Measurements from ENCODE around the gene FREM2.

The FREM2 gene

DNA sequence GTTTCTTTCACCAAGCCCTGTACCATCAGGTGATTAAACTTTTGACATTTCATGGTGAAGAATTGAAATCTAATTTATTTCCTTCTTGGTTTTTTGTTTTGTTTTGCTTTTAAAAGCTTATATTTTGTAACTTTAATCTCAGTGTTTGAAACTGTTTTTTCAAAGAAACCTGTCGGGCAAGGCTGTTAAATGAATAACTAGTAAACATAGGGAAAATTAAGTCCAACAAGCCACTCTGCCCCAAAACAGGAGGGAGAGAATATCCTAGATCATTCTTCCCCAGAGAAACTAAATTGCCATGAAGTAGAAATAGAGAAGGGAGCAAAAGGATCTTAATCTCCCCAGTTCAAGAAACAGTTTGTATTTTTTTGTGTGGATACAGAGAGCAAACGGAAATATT lies 98.2 kb downstream of the FREM2 start:
- ChIA-PET POLR2A (no interaction called here), CTCF (no interaction called here)
- TF ChIP-seq ZNF155 (tag by site-specific recombination; IDR thresholded peaks at IDR 0.05) (no peak), REPIN1 (tag by site-specific recombination; IDR thresholded peaks at IDR 0.05; ENCODE audit: low read depth) (no peak), ZNF501 (tag by site-specific recombination; IDR thresholded peaks at IDR 0.05) (no peak), ZNF510 (tag by site-specific recombination; IDR thresholded peaks at IDR 0.05; ENCODE audit: insufficient replicate concordance) (no peak), ZSCAN30 (tag by site-specific recombination; IDR thresholded peaks at IDR 0.05) (no peak), PRDM2 (tag by site-specific recombination; IDR thresholded peaks at IDR 0.05; ENCODE audit: borderline replicate concordance) (no peak), ZNF211 (tag by site-specific recombination; IDR thresholded peaks at IDR 0.05; ENCODE audit: low read depth) (no peak), ZNF544 (tag by site-specific recombination; IDR thresholded peaks at IDR 0.05) (no peak), ZNF843 (tag by site-specific recombination; IDR thresholded peaks at IDR 0.05) (no peak), ZNF529 (tag by site-specific recombination; IDR thresholded peaks at IDR 0.05; ENCODE audit: insufficient replicate concordance) (no peak), PRDM4 (tag by site-specific recombination; IDR thresholded peaks at IDR 0.05) (no peak), ZNF664 (tag by site-specific recombination; IDR thresholded peaks at IDR 0.05) (no peak), ZNF169 (tag by site-specific recombination; IDR thresholded peaks at IDR 0.05) (no peak), ZNF610 (tag by site-specific recombination; IDR thresholded peaks at IDR 0.05; ENCODE audit: borderline replicate concordance) (no peak), GLI4 (tag by site-specific recombination; IDR thresholded peaks at IDR 0.05) (no peak), ZNF266 (tag by site-specific recombination; IDR thresholded peaks at IDR 0.05; ENCODE audit: low read depth) (no peak), ZSCAN23 (tag by site-specific recombination; IDR thresholded peaks at IDR 0.05) (no peak)
- Histone ChIP-seq H3K4me1 (ENCODE audit: control insufficient read depth, insufficient read depth, low read length) (no peaks in the 10 kb centered on the region), H3K9me3 (ENCODE audit: control insufficient read depth, insufficient read depth, low read depth, low read length) (no peaks in the 10 kb centered on the region), H3K36me3 (ENCODE audit: control insufficient read depth in 2 of 2, insufficient read depth in 1 of 2, low read length in 2 of 2) (no peaks in the 10 kb centered on the region), H3K4me3 (ENCODE audit: low read depth, low read length) (no peak overlapping the region), H3K27ac (ENCODE audit: extremely low read depth, low read depth, low read length) (no peak overlapping the region)

DNA sequence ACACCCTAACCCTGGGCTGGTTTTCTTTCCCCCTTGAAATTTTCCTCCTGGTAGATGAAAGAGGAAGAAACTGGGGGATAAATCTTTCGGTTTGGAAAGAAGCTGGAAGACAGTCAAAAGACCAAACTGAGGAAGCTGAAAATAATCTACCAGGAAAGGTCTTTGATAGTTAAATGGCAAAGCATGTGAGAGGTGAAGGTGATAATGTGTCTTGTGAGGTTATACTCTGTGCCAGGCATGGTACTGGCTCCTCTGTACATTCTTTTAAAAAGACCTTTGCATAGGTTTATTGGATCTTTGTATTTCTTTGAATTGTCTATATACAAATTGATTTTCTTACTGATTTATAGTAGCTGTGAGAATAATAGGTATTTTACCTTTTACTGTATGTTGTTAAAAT lies 98.6 kb downstream of the FREM2 start:
- no peak for TF ChIP-seq HOXA7 (CRISPR knock-in tag; IDR thresholded peaks at IDR 0.05; ENCODE audit: borderline replicate concordance)
- no peak for TF ChIP-seq ZNF677 (tag by site-specific recombination; IDR thresholded peaks at IDR 0.05)
- no peak for TF ChIP-seq BCL11B (tag by site-specific recombination; IDR thresholded peaks at IDR 0.05; ENCODE audit: low read depth)
- no peak for TF ChIP-seq ZNF645 (tag by site-specific recombination; IDR thresholded peaks at IDR 0.05)
- no peak for TF ChIP-seq ZNF707 (tag by site-specific recombination; IDR thresholded peaks at IDR 0.05)
- TF ChIP-seq, protein P1, sequence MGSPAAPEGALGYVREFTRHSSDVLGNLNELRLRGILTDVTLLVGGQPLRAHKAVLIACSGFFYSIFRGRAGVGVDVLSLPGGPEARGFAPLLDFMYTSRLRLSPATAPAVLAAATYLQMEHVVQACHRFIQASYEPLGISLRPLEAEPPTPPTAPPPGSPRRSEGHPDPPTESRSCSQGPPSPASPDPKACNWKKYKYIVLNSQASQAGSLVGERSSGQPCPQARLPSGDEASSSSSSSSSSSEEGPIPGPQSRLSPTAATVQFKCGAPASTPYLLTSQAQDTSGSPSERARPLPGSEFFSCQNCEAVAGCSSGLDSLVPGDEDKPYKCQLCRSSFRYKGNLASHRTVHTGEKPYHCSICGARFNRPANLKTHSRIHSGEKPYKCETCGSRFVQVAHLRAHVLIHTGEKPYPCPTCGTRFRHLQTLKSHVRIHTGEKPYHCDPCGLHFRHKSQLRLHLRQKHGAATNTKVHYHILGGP (tag by site-specific recombination; IDR thresholded peaks at IDR 0.05): no peak
- Histone ChIP-seq H3K4me1 (ENCODE audit: control insufficient read depth, insufficient read depth, low read length) (no peaks in the 10 kb centered on the region), H3K4me3 (ENCODE audit: low read depth, low read length) (no peak overlapping the region), H3K36me3 (ENCODE audit: control insufficient read depth in 2 of 2, insufficient read depth in 1 of 2, low read length in 2 of 2) (no peaks in the 10 kb centered on the region), H3K27ac (ENCODE audit: extremely low read depth, low read depth, low read length) (no peak overlapping the region), H3K9me3 (ENCODE audit: control insufficient read depth, insufficient read depth, low read depth, low read length) (no peaks in the 10 kb centered on the region)
- ChIA-PET CTCF (no interaction called here), POLR2A (no interaction called here)
